K562 (cell line): ENCODE measurements around the gene SAMD9L. TPM values are rescaled to one million over a fixed set of nuclear protein-coding genes. Genes with fewer than 3 reads are reported as not detected.

Source experiments
- HDAC2 ChIP-seq: fragments of 450-650 bp; IDR thresholded peaks from 2 replicates; pipeline ENCODE4 v1.6.1; 2016; ENCODE audit warnings: mild to moderate bottlenecking
- HMGN3 ChIP-seq: IDR thresholded peaks from 2 replicates; pipeline ENCODE4 v1.6.1; 2011; ENCODE audit warnings: borderline replicate concordance, low read depth, mild to moderate bottlenecking, mixed read lengths, low read length; ENCODE audit not compliant: insufficient read length; ENCODE audit errors: extremely low read depth
- HOMEZ ChIP-seq: fragments of 250-450 bp; sonication (Bioruptor Pico); IDR thresholded peaks from 2 replicates; pipeline ENCODE4 v1.4.0; 2020; ENCODE audit warnings: mild to moderate bottlenecking, moderate library complexity
- KDM4B ChIP-seq, 2 experiments: fragments of 450-650 bp in 1 of 2; sonication (generic) in 1 of 2; IDR thresholded peaks; 2 replicates each; pipeline ENCODE4 v1.6.1; 2016 to 2017; ENCODE audit warnings: borderline replicate concordance in 2 of 2, antibody characterized with exemption in 1 of 2, low read depth in 1 of 2, mild to moderate bottlenecking in 1 of 2
- LEF1 ChIP-seq: fragments of 450-650 bp; IDR thresholded peaks from 2 replicates; pipeline ENCODE4 v1.6.1; 2016; ENCODE audit warnings: mild to moderate bottlenecking
- PHF20 ChIP-seq: fragments of 450-650 bp; IDR thresholded peaks from 2 replicates; pipeline ENCODE4 v1.6.1; 2018; ENCODE audit not compliant: partially characterized antibody
- POLR2B ChIP-seq: fragments of 450-650 bp; IDR thresholded peaks from 2 replicates; pipeline ENCODE4 v1.6.1; 2018; ENCODE audit warnings: low read depth; ENCODE audit not compliant: partially characterized antibody
- SAP30 ChIP-seq: fragments of 200-600 bp; sonication (generic); IDR thresholded peaks from 2 replicates; pipeline ENCODE4 v1.6.1; 2012; ENCODE audit warnings: borderline replicate concordance, low read depth, mild to moderate bottlenecking, moderate library complexity, low read length, control low read depth, inconsistent platforms; ENCODE audit not compliant: insufficient read depth, poor library complexity, severe bottlenecking
- SIN3B ChIP-seq: fragments of 450-650 bp; IDR thresholded peaks from 2 replicates; pipeline ENCODE4 v1.6.1; 2017; ENCODE audit warnings: low read depth, mild to moderate bottlenecking, moderate library complexity
- TCF7L2 ChIP-seq: fragments of 150-350 bp; IDR thresholded peaks from 2 replicates; pipeline ENCODE4 v1.6.1; 2016; ENCODE audit warnings: low read depth, mild to moderate bottlenecking, low read length, moderate library complexity
- YY1 ChIP-seq, 3 experiments: IDR thresholded peaks; 2 replicates each; pipeline ENCODE4 v1.6.1; 2011; ENCODE audit warnings: low read length in 2 of 3, mild to moderate bottlenecking in 2 of 3, moderate library complexity in 2 of 3, borderline replicate concordance in 1 of 3, control low read depth in 1 of 3, low read depth in 1 of 3; ENCODE audit not compliant: insufficient read depth in 3 of 3, insufficient replicate concordance in 2 of 3, control insufficient read depth in 1 of 3, insufficient read length in 1 of 3; ENCODE audit errors: extremely low read depth in 1 of 3
- ZFP91 ChIP-seq: sonication (generic); formaldehyde crosslinking; IDR thresholded peaks from 2 replicates; pipeline ENCODE4 v1.8.0; 2022; ENCODE audit warnings: mild to moderate bottlenecking, missing genetic modification reagents
- ZNF655 ChIP-seq: fragments of 250-450 bp; sonication (Bioruptor Pico); IDR thresholded peaks from 2 replicates; pipeline ENCODE4 v1.5.0; 2021
- polyA plus RNA-seq, 8 experiments: library from polyadenylated mRNA; depleted of rRNA in 4 of 8; stranded (reverse) in 5 of 8; unstranded in 3 of 8; fragments of >200 nt; fragmentation: Nextera tagmentation in 2 of 8; fragmentation: Illumina TruSeq in 1 of 8; extraction: Ambion mirVana in 2 of 8; extraction: Trizol in 1 of 8; gene quantifications; 2 replicates each; pipeline versions ENCODE4 v1.2.1 to v1.2.3, GENCODE V29; 2011 to 2014; ENCODE audit warnings: inconsistent platforms in 1 of 8, missing spikeins in 1 of 8
- total RNA-seq, 7 experiments: library from RNA; depleted of rRNA in 6 of 7; stranded (reverse); fragments of >200 nt in 6 of 7; fragmentation: Illumina TruSeq in 2 of 7; extraction: Trizol in 2 of 7; gene quantifications; 2 replicates each; pipeline versions ENCODE4 v1.2.1 to v1.2.3, GENCODE V29; 2011 to 2021; ENCODE audit warnings: low replicate concordance in 1 of 7
- TF ChIP-seq, protein P1 (sequence below): fragments of 200-800 bp; sonication (Bioruptor generic); IDR thresholded peaks from 2 replicates; pipeline ENCODE4 v1.6.1; 2017; ENCODE audit warnings: missing genetic modification characterization, missing compliant biosample characterization
- TF ChIP-seq, protein P2 (sequence below): sonication (generic); IDR thresholded peaks from 2 replicates; pipeline ENCODE4 v1.6.1; 2016
- TF ChIP-seq, protein P3 (sequence below): sonication (generic); formaldehyde crosslinking; IDR thresholded peaks from 2 replicates; pipeline ENCODE4 v1.8.1; 2023; ENCODE audit warnings: mild to moderate bottlenecking, missing genetic modification reagents

SAMD9L gene
- total and polyA plus RNA-seq, 9 of the 15 experiments (the other 6 are each of a cell fraction or from before 2014, with no cell fraction given): 0.15 to 1.0 (median 0.48) TPM

DNA sequence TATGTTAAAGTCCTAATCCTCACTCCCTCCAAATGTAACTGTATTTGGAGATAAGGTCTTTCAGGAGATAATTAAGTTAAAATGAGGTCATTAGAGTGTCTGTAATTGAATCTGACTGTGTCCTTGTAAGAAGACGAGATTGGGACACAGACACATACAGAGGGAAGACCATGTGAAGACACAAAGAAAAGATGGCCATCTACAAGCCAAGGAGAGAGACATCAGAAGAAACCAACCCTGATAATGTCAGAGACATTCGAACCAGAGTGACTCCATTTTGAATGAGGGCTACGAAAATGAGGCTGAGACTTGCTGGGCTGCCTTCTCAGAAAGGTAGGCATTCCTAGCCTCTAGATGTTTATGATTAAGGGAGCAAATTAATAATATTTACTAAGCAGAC lies 542 bp upstream of the SAMD9L start (continued):
- no peak for TF ChIP-seq HOMEZ (CRISPR knock-in tag)
- TF ChIP-seq SAP30: no peak
- no peak for TF ChIP-seq ZNF655 (CRISPR knock-in tag)
- no peak for TF ChIP-seq LEF1
- no peak for TF ChIP-seq ZFP91 (CRISPR knock-in tag)
- TF ChIP-seq YY1 (IDR thresholded peaks at IDR 0.05; ENCODE audit: borderline replicate concordance in 1 of 3, control insufficient read depth in 1 of 3, extremely low read depth in 1 of 3, insufficient read depth in 3 of 3, insufficient read length in 1 of 3, insufficient replicate concordance in 2 of 3, low read depth in 1 of 3, low read length in 2 of 3): no peak
- TF ChIP-seq, protein P1, sequence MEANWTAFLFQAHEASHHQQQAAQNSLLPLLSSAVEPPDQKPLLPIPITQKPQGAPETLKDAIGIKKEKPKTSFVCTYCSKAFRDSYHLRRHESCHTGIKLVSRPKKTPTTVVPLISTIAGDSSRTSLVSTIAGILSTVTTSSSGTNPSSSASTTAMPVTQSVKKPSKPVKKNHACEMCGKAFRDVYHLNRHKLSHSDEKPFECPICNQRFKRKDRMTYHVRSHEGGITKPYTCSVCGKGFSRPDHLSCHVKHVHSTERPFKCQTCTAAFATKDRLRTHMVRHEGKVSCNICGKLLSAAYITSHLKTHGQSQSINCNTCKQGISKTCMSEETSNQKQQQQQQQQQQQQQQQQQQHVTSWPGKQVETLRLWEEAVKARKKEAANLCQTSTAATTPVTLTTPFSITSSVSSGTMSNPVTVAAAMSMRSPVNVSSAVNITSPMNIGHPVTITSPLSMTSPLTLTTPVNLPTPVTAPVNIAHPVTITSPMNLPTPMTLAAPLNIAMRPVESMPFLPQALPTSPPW: no peak
- TF ChIP-seq HMGN3: no peak
- no peak for TF ChIP-seq SIN3B
- TF ChIP-seq POLR2B: no peak
- TF ChIP-seq KDM4B (IDR thresholded peaks at IDR 0.05; ENCODE audit: borderline replicate concordance in 2 of 2, low read depth in 1 of 2): no peak
- no peak for TF ChIP-seq TCF7L2
- no peak for TF ChIP-seq PHF20
- TF ChIP-seq, protein P2, sequence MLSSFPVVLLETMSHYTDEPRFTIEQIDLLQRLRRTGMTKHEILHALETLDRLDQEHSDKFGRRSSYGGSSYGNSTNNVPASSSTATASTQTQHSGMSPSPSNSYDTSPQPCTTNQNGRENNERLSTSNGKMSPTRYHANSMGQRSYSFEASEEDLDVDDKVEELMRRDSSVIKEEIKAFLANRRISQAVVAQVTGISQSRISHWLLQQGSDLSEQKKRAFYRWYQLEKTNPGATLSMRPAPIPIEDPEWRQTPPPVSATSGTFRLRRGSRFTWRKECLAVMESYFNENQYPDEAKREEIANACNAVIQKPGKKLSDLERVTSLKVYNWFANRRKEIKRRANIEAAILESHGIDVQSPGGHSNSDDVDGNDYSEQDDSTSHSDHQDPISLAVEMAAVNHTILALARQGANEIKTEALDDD: no peak
- no peak for TF ChIP-seq HDAC2
- TF ChIP-seq, protein P3, sequence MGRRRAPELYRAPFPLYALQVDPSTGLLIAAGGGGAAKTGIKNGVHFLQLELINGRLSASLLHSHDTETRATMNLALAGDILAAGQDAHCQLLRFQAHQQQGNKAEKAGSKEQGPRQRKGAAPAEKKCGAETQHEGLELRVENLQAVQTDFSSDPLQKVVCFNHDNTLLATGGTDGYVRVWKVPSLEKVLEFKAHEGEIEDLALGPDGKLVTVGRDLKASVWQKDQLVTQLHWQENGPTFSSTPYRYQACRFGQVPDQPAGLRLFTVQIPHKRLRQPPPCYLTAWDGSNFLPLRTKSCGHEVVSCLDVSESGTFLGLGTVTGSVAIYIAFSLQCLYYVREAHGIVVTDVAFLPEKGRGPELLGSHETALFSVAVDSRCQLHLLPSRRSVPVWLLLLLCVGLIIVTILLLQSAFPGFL (CRISPR knock-in tag): no peak
